Mucosa of gallbladder (tissue), 1 donor: ENCODE data around the gene JSRP1. TPM values are rescaled to one million over a fixed set of nuclear protein-coding genes. Genes with fewer than 3 reads are reported as not detected.

ENCODE experiments used
- DNase-seq: peaks from one replicate; pipeline ENCODE4 v3.0.0-alpha.2; 2020; ENCODE audit warnings: low spot score
- total RNA-seq: library from RNA; stranded (reverse); gene quantifications from one replicate; pipeline ENCODE4 v1.2.1, GENCODE V29; 2021
- donor health status: DM: no; HTN: no; CAD: no.

Gene JSRP1
- total RNA-seq, 1 donor from 2014 or later: 0.17 TPM

- peak; percentile 57 for DNase-seq
These were observed 9.3 kb downstream of the JSRP1 start for GRCh38 chr19:2246801-2247361.

- no peak for DNase-seq
These were observed 10.1 kb downstream of the JSRP1 start for GRCh38 chr19:2246014-2246620.

GRCh38 chr19:2245273-2245672 is 10.9 kb downstream of the JSRP1 start:
- DNase-seq: no peak

- DNase-seq: no peak
These were observed 11.7 kb downstream of the JSRP1 start for GRCh38 chr19:2244486-2244885.

- DNase-seq: no peak
These were observed 12.1 kb downstream of the JSRP1 start for GRCh38 chr19:2244125-2244411.

GRCh38 chr19:2243274-2244124 is 12.7 kb downstream of the JSRP1 start:
- DNase-seq: peak; percentile 44

GRCh38 chr19:2242816-2243215 is 13.4 kb downstream of the JSRP1 start:
- no peak for DNase-seq

GRCh38 chr19:2242092-2242537 is 14.1 kb downstream of the JSRP1 start:
- DNase-seq: peak; percentile 45

- DNase-seq: no peak
These were observed 15.1 kb downstream of the JSRP1 start for GRCh38 chr19:2240881-2241760.

- no peak for DNase-seq
These were observed 16.1 kb downstream of the JSRP1 start for GRCh38 chr19:2239771-2240770.

GRCh38 chr19:2239173-2239572 is 17.0 kb downstream of the JSRP1 start:
- DNase-seq: no peak

GRCh38 chr19:2237869-2238153 is 18.4 kb downstream of the JSRP1 start:
- no peak for DNase-seq

- no peak for DNase-seq
These were observed 19.0 kb downstream of the JSRP1 start for GRCh38 chr19:2237051-2237868.

- DNase-seq: peak; percentile 96
These were observed 19.7 kb downstream of the JSRP1 start, which contains the start of the genes PLEKHJ1 and SF3A2 for GRCh38 chr19:2236314-2237050. PLEKHJ1 (minus strand) TSS chr19:2236329; CDS start chr19:2236248, 81 bp downstream. SF3A2 (plus strand) TSS chr19:2236824; CDS start chr19:2243419, 6,595 bp downstream.

- no peak for DNase-seq
These were observed 20.2 kb downstream of the JSRP1 start for GRCh38 chr19:2236064-2236313.

GRCh38 chr19:2235381-2236063 is 20.7 kb downstream of the JSRP1 start:
- peak; percentile 51 for DNase-seq

GRCh38 chr19:2234996-2235380 is 21.2 kb downstream of the JSRP1 start:
- no peak for DNase-seq

- no peak for DNase-seq
These were observed 22.5 kb downstream of the JSRP1 start for GRCh38 chr19:2233601-2234280.
